Measurements from ENCODE around the gene SLC35B2. TPM values are rescaled to one million over a fixed set of nuclear protein-coding genes. Genes with fewer than 3 reads are reported as not detected.

Gene SLC35B2
- total and polyA plus RNA-seq, 11 donors: 10.2 to 36.7 (median 26.4) TPM

DNA sequence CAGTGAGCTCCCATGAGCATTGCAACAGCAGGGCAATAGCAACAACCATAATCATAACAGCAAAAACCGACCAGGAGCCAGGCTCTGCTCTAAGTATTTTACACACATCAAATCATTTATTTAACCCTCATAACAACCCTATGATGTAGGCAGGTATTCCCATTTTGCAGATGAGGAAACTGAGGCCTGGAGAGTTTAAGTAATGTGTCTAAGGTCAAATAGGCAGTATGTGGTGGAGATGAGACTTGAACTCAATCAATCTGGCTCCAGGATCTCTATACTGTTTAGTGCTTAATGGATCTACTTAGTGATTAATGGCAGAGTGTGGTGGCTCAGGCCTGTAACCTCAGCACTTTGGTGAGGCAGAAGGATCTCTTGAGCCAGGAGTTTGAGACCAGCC is 16.3 kb upstream of the SLC35B2 start:
- no peak for ATAC-seq
- Histone ChIP-seq H3K27me3 (peaks cover 15 to 94% (median 45%) of the 10 kb centered on the region in 9 donors), H3K4me1 (peaks cover 0 to 25% (median 5%) of the 10 kb centered on the region in 12 donors), H3K36me3 (no peaks in the 10 kb centered on the region), H3K4me3 (no peak overlapping the region), H3K27ac (no peak overlapping the region), H3K9me3 (no peaks in the 10 kb centered on the region)
- 55 to 67% (median 65%) methylated on average over 1 of the region's 1 CpG for WGBS, 4 donors
- intact Hi-C loops (cut with DNase I): no loop called here
- TF ChIP-seq POLR2A (IDR thresholded peaks at IDR 0.05) (no peak), CTCF (IDR thresholded peaks at IDR 0.05) (no peak)
- no peak for DNase-seq

DNA sequence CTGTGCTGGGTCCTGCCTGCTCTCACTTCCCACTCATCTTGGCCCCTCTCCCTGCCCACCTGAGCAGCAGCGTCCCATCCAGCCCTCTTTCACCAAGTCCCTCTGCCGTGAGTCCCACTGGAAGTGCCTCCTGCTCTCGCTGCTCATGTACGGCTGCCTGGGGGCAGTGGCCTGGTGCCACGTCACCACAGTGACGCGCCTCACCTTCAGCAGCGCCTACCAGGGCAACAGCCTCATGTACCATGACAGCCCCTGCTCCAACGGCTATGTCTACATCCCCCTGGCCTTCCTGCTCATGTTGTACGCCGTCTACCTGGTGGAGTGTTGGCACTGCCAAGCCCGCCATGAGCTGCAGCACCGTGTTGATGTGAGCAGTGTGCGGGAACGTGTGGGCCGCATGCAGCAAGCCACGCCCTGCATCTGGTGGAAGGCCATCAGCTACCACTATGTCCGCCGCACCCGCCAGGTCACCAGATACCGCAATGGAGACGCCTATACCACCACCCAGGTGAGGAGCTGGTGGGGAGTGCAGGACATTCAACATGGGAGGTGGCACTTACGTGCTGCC is 15.8 kb upstream of the SLC35B2 start:
- no peaks in the 10 kb centered on the region for H3K36me3 ChIP-seq
- no peak overlapping the region for H3K27ac ChIP-seq
- intact Hi-C loops (cut with DNase I): no loop called here
- DNase-seq: no peak
- H3K27me3 ChIP-seq: peaks cover 15 to 93% (median 45%) of the 10 kb centered on the region in 9 donors
- 84 to 87% (median 85%) methylated on average over 18 to 23 of the region's 23 CpGs for WGBS, 4 donors
- H3K4me1 ChIP-seq: peaks cover 0 to 25% (median 5%) of the 10 kb centered on the region in 12 donors
- TF ChIP-seq POLR2A (IDR thresholded peaks at IDR 0.05) (no peak), CTCF (IDR thresholded peaks at IDR 0.05) (no peak)
- no peaks in the 10 kb centered on the region for H3K9me3 ChIP-seq
- H3K4me3 ChIP-seq: no peak overlapping the region
- ATAC-seq: no peak

DNA sequence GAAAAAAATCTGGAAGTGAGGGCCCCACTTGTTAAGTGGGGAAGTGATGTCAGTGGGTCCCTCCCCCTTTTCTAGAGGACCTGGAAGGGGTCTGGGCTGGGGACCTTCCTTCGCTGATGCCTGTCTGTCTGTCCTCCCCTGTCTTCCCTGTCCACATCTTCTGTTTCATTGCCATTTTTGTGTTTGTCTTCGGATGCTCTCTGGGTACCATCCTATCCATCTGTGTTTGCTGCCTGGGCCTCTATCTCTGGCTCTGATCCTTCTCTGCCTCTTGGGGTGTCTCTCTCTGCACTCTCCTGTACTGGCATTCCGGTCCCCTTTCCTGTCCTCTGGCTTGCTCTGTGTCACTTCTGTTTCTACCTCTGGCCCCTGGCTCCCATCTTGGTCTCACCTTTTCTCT is 15.2 kb upstream of the SLC35B2 start:
- DNase-seq (no peak), ATAC-seq (no peak)
- H3K9me3 ChIP-seq: no peaks in the 10 kb centered on the region
- intact Hi-C loops (cut with DNase I): no loop called here
- H3K27me3 ChIP-seq: peaks cover 15 to 87% (median 45%) of the 10 kb centered on the region in 9 donors
- H3K36me3 ChIP-seq: no peaks in the 10 kb centered on the region
- TF ChIP-seq CTCF (IDR thresholded peaks at IDR 0.05) (no peak), POLR2A (IDR thresholded peaks at IDR 0.05) (no peak)
- H3K27ac ChIP-seq: no peak overlapping the region
- H3K4me3 ChIP-seq: no peak overlapping the region
- peaks cover 0 to 25% (median 5%) of the 10 kb centered on the region in 12 donors for H3K4me1 ChIP-seq
- 73 to 87% (median 84%) methylated on average over 3 of the region's 3 CpGs for WGBS, 4 donors

DNA sequence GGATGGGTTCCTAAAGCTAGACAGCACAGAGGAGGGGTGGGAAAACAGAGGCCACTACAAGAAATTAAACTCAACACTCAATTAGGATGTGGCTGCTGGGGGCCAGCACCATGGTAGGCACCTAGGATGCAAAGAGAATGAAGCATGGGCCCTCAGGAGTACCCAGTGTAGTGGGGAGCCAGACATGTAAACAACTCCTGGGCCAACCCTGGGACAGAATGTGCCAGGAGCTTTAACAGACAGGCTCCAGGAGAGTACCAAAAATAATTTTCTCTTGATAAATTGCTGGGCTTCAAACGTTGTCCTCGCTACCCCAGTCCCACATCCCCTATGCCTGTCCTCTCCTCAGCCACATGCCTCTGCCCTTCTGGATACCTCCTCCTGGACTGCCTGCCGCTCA is 14.6 kb upstream of the SLC35B2 start:
- H3K4me3 ChIP-seq: no peak overlapping the region
- H3K27me3 ChIP-seq: peaks cover 15 to 81% (median 45%) of the 10 kb centered on the region in 9 donors
- H3K36me3 ChIP-seq: no peaks in the 10 kb centered on the region
- DNase-seq (no peak), ATAC-seq (no peak)
- intact Hi-C loops (cut with DNase I): no loop called here
- H3K27ac ChIP-seq: no peak overlapping the region
- WGBS, 4 donors: 41 to 77% (median 52%) methylated on average over 3 of the region's 3 CpGs
- peaks cover 0 to 25% (median 5%) of the 10 kb centered on the region in 12 donors for H3K4me1 ChIP-seq
- TF ChIP-seq CTCF (IDR thresholded peaks at IDR 0.05) (no peak), POLR2A (IDR thresholded peaks at IDR 0.05) (no peak)
- no peaks in the 10 kb centered on the region for H3K9me3 ChIP-seq
